GM21360 (cell line): ENCODE data around the gene PRKN.
"Not testable (repeated sequence)": the region's sequence is repeated elsewhere in the genome, so short reads cannot be mapped to it uniquely, and the experiment has no call there.

Source experiments
- ATAC-seq: cut with Tn5 transposase; IDR thresholded peaks from one replicate; pipeline ENCODE4 v1.9.1; 2021; ENCODE audit warnings: mild to moderate bottlenecking, moderate library complexity; ENCODE audit not compliant: unreplicated experiment

The PRKN gene

GRCh38 chr6:162467679-162468078 is 259.9 kb downstream of the PRKN start:
- no peak for ATAC-seq

- no peak for ATAC-seq
These were observed 264.0 kb downstream of the PRKN start for GRCh38 chr6:162463576-162463975.

GRCh38 chr6:162459985-162460384 is 267.6 kb downstream of the PRKN start:
- ATAC-seq: no peak

GRCh38 chr6:162450358-162450757 is 277.2 kb downstream of the PRKN start:
- no peak for ATAC-seq

- no peak for ATAC-seq
These were observed 279.3 kb downstream of the PRKN start for GRCh38 chr6:162448294-162448693.

GRCh38 chr6:162443101-162443500 is 284.5 kb downstream of the PRKN start:
- no peak for ATAC-seq

DNA sequence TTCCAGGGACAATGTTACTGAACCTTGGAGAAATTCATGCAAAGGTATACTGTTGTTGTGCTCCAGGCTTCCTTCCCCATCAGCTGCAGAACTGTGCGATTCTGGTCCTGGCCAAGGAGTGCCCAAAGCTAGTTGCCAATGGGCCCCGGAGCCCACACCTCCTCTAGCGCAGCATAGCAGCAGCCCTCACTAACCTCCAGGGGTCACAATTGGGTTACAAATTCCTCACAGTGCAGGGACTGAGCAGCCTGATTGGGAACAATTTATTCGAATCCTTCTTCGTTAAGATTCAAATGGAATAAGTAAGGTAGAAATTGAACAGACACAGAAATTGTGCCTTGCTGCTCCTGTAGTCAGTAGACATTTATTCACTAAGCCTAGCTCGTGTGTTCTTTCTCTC is 284.9 kb downstream of the PRKN start:
- no peak for ATAC-seq

DNA sequence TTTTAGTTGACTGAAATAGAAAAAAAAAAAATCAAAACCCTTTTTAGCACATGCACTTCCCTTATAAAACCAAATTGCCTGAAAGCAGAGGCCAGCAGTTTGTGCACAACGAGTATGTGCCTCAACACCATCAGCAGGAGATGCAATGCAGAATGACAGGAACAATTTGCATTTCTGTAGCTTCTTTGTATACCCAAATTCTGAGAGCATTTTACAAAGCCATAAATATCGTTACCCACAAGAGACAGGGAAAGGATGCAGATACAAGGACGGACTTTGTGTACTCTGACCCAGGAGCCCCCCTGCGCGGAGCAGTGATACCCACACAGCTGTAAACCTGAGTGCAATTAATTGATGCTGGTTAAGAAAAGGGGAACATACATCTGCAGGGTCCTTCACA is 285.6 kb downstream of the PRKN start:
- no peak for ATAC-seq

DNA sequence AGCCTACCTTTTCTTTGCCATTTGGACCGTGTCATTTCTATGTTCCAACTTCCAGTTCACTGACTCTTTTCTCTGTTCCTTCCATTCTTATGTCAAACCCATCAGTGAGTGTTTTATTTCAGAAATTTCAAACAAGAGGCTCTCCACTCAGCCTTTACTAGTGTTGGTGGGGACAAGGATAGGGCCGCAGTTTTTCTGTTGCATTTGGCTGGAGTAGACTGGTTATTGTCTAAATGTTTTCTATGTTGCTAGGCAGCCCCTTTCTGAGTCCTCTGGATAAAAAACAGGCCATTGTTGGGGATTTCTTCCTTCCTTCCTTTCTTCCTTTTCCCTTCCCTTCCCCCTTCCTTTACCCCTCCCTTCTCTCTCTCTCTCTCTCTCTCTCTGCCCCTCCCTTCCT is 288.6 kb downstream of the PRKN start:
- no peak for ATAC-seq

DNA sequence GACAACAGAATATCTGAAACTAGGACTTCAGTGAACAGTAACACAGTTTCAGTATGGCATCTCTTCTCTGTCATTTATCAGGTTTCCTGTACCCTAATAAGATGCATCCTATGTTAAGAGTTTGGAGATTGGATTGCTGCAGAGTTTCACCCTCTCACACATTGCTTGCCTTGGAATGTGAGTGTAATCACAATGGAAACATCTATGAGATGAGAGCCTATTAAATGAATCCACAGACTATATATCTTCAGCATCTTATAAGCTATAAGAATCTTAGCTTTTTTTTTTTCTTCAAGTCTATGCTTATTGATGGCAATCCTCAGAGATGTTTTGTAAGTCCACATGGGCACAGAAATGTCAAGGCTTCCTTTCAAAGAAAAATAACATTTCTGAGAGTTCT is 292.5 kb downstream of the PRKN start:
- no peak for ATAC-seq

DNA sequence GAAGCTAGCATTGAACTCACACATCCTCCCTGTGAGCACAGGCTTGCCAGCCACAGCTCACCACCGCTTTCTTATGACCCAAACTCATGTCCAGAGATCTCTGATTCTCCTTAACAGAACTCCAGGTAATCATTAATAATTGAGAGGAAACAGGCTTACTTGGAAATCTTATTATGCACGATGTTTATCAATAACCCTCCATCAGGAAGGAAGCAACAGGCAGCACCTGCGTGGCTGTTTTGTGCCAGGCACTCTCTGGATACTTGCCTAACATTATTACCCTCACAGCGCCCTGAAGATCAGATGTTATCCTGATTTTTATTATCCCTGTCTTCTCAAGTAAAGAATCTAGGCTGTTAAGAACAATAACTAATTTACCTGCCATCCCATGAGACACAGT is 306.6 kb downstream of the PRKN start:
- ATAC-seq: no peak

GRCh38 chr6:162416831-162417537 is 310.6 kb downstream of the PRKN start:
- ATAC-seq: no peak

GRCh38 chr6:162416307-162416706 is 311.3 kb downstream of the PRKN start:
- ATAC-seq: no peak

DNA sequence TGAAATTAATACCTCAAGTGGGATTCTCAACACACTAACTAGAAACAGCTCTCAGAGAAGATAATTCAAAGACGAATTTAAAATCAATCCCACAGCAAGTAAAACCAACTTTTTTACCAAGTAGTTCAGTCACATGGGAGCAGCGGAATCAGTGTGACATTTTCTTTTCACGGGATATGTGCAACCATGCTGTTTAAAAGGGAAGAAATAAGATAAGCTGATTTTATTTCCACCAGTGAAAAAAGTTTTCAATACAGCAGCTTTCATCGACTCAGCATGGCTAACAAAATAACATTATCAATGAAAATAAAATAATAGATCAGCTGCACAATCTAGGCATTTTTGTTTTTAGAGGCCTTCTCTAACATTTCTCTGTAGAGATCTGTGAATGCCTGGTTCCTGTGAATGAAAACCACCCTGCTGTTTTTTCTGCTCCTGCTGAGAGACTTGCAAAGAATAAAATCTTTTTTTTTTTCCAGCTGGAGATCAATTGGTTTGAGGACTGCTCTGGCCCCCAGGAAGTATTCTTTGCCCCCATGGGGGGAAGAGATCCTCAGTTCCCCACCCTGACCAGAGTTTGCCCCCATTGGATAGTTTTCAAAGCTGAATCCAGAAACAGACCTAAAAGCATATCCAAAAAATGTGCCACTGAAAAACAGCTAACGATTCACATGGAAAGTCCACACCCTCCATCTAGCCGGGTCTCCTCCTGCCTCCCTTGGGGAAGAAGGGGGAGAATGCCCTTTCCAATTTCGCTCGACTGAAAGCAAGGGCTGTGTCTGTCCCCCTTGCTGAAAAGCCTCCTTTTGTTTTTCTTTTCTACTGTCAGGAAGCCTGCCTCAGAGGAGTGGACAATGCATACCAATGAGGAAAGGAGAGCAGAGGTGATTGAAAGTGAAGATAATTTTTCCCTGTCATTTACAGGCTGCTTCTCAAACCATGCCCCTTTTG is 317.6 kb downstream of the PRKN start:
- ATAC-seq: no peak

DNA sequence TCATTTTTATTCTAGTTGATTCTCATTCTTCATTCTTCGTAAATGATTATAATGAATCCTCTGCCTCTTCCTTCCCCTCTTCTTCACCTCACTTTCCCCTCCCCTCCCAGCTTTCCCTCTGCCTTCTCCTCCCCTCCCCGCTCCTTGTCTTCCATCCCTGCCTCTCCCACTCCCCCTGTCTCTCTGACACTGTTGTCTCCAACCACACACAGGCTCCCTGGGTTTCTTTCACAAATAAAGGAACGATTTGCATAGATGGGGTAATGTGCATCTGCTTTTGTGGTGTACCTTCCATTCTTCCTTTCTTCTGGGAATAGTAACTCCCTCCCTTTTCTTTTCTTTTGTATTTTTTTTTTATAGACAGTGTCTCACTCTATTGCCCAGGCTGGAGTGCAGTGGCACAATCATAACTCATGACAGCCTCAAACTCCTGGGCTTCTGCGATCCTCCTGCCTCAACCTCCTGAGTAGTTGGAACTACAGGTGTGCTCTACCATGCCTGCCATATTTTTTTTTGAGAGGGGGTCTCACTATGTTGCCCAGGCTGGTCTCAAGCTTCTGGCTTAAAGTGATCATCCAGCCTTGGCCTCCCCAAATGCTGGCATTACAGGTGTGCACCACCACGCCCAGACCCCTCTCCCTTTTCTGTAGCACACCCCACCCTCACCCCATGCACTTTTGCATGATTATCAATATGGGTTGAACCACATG is 318.6 kb downstream of the PRKN start:
- ATAC-seq: no peak

GRCh38 chr6:162404951-162405350 is 322.6 kb downstream of the PRKN start:
- no peak for ATAC-seq

- no peak for ATAC-seq
These were observed 324.5 kb downstream of the PRKN start for GRCh38 chr6:162403031-162403430.

- no peak for ATAC-seq
These were observed 332.4 kb downstream of the PRKN start for GRCh38 chr6:162395181-162395580.

- ATAC-seq: not testable (repeated sequence)
These were observed 336.4 kb downstream of the PRKN start for GRCh38 chr6:162390961-162391811.

- ATAC-seq: no peak
These were observed 338.1 kb downstream of the PRKN start for GRCh38 chr6:162389343-162390085.
